GM23338 (cell line): ENCODE results near the gene HTATSF1. TPM values are rescaled to one million over a fixed set of nuclear protein-coding genes. Genes with fewer than 3 reads are reported as not detected.

ENCODE experiments used
- ATAC-seq: fragments of 200-7000 bp; cut with Tn5 transposase; 3 replicates; pipeline ENCODE4 v1.9.1; 2020
- DNase-seq: peaks from one replicate; pipeline ENCODE4 v3.0.0-alpha.2; 2015; ENCODE audit warnings: low spot score
- H2AFZ ChIP-seq: fragments of 200-600 bp; sonication (generic); 2 replicates; pipeline ENCODE4 v1.8.0; 2016; ENCODE audit warnings: antibody characterized with exemption, mild to moderate bottlenecking, moderate library complexity
- H3F3A ChIP-seq: fragments of 200-600 bp; sonication (generic); replicated peaks from 2 replicates; pipeline ENCODE4 v1.8.0; 2017; ENCODE audit warnings: antibody characterized with exemption, mixed run types, low read depth
- H3K27ac ChIP-seq: fragments of 200-600 bp; sonication (generic); 2 replicates; pipeline ENCODE4 v1.6.1; 2016; ENCODE audit warnings: low read depth
- H3K27me3 ChIP-seq: fragments of 200-600 bp; sonication (generic); 2 replicates; pipeline ENCODE4 v1.8.0; 2016; ENCODE audit warnings: mild to moderate bottlenecking, mixed run types, moderate library complexity; ENCODE audit not compliant: insufficient read depth
- H3K36me3 ChIP-seq: fragments of 200-600 bp; sonication (generic); 2 replicates; pipeline ENCODE4 v1.8.0; 2016; ENCODE audit warnings: mild to moderate bottlenecking; ENCODE audit not compliant: insufficient read depth
- H3K4me1 ChIP-seq: fragments of 200-600 bp; sonication (generic); 2 replicates; pipeline ENCODE4 v1.8.0; 2016; ENCODE audit warnings: mild to moderate bottlenecking, moderate library complexity; ENCODE audit not compliant: insufficient read depth
- H3K4me2 ChIP-seq: fragments of 200-600 bp; sonication (generic); 2 replicates; pipeline ENCODE4 v1.7.1; 2017; ENCODE audit warnings: mixed run types
- H3K4me3 ChIP-seq: fragments of 200-600 bp; sonication (generic); 2 replicates; pipeline ENCODE4 v1.6.1; 2016; ENCODE audit warnings: mixed run types
- H3K79me2 ChIP-seq: fragments of 200-600 bp; sonication (generic); replicated peaks from 2 replicates; pipeline ENCODE4 v1.8.0; 2017; ENCODE audit warnings: mild to moderate bottlenecking; ENCODE audit not compliant: insufficient read depth
- H3K9me2 ChIP-seq: fragments of 200-600 bp; sonication (generic); 2 replicates; pipeline ENCODE4 v1.8.0; 2017; ENCODE audit not compliant: insufficient read depth
- H4K20me1 ChIP-seq: fragments of 200-600 bp; sonication (generic); replicated peaks from 2 replicates; pipeline ENCODE4 v1.8.0; 2017; ENCODE audit warnings: mild to moderate bottlenecking; ENCODE audit not compliant: insufficient read depth
- H3K27ac Mint-ChIP-seq: 2 replicates; pipeline ENCODE4 v1.8.0; 2020; ENCODE audit warnings: inconsistent platforms, mild to moderate bottlenecking, moderate library complexity, mixed read lengths
- H3K27me3 Mint-ChIP-seq: 3 replicates; pipeline ENCODE4 v1.8.0; 2022; ENCODE audit warnings: low read depth, mild to moderate bottlenecking, moderate library complexity, mixed read lengths, inconsistent platforms; ENCODE audit not compliant: insufficient read depth, poor library complexity
- H3K36me3 Mint-ChIP-seq: 3 replicates; pipeline ENCODE4 v1.8.0; 2021; ENCODE audit warnings: low read depth, mild to moderate bottlenecking, inconsistent platforms, moderate library complexity, mixed read lengths
- H3K4me1 Mint-ChIP-seq: 3 replicates; pipeline ENCODE4 v1.8.0; 2020; ENCODE audit warnings: mild to moderate bottlenecking, inconsistent platforms, mixed read lengths
- H3K4me3 Mint-ChIP-seq: 3 replicates; pipeline ENCODE4 v1.8.0; 2021; ENCODE audit warnings: moderate library complexity, mild to moderate bottlenecking, inconsistent platforms, mixed read lengths
- H3K9me3 Mint-ChIP-seq: 3 replicates; pipeline ENCODE4 v1.8.0; 2020; ENCODE audit warnings: moderate library complexity, mild to moderate bottlenecking, inconsistent platforms, mixed read lengths
- CREB1 ChIP-seq: fragments of 250-450 bp; sonication (Bioruptor Pico); IDR thresholded peaks from 2 replicates; pipeline ENCODE4 v1.5.0; 2020; ENCODE audit warnings: low read depth, mild to moderate bottlenecking, moderate library complexity
- CTCF ChIP-seq, 2 experiments: fragments of 200-600 bp in 1 of 2; sonication (generic) in 1 of 2; conservative IDR thresholded peaks; 2 replicates each; pipeline versions ENCODE4 v1.5.1 to v1.6.1; 2016 to 2017; ENCODE audit warnings: antibody characterized with exemption in 2 of 2, low read depth in 2 of 2, mild to moderate bottlenecking in 2 of 2, moderate library complexity in 1 of 2
- ETS1 ChIP-seq: IDR thresholded peaks from 2 replicates; pipeline ENCODE4 v1.6.1; 2016; ENCODE audit warnings: antibody characterized with exemption
- EZH2 ChIP-seq: fragments of 200-600 bp; sonication (generic); IDR thresholded peaks from one replicate; pipeline ENCODE4 v1.8.0; 2017; ENCODE audit warnings: antibody characterized with exemption, mild to moderate bottlenecking, low read depth; ENCODE audit not compliant: unreplicated experiment
- EZH2phosphoT487 ChIP-seq: fragments of 200-600 bp; sonication (generic); IDR thresholded peaks from one replicate; pipeline ENCODE4 v1.8.1; 2018; ENCODE audit warnings: antibody characterized with exemption; ENCODE audit not compliant: unreplicated experiment
- JUNB ChIP-seq: IDR thresholded peaks from one replicate; pipeline ENCODE4 v1.6.1; 2016; ENCODE audit warnings: antibody characterized with exemption; ENCODE audit not compliant: unreplicated experiment
- NANOG ChIP-seq: IDR thresholded peaks from 2 replicates; pipeline ENCODE4 v1.6.1; 2016; ENCODE audit warnings: antibody characterized with exemption, borderline replicate concordance
- POLR2AphosphoS5 ChIP-seq: IDR thresholded peaks from 2 replicates; pipeline ENCODE4 v1.6.1; 2016; ENCODE audit warnings: antibody characterized with exemption, low read depth
- REST ChIP-seq: IDR thresholded peaks from one replicate; pipeline ENCODE4 v1.6.1; 2018; ENCODE audit warnings: antibody characterized with exemption; ENCODE audit not compliant: unreplicated experiment
- STAT1 ChIP-seq: IDR thresholded peaks from one replicate; pipeline ENCODE4 v1.6.1; 2016; ENCODE audit warnings: antibody characterized with exemption; ENCODE audit not compliant: unreplicated experiment
- ZNF114 ChIP-seq: fragments of 250-450 bp; sonication (Bioruptor Pico); IDR thresholded peaks from 2 replicates; pipeline ENCODE4 v1.5.0; 2020; ENCODE audit warnings: mild to moderate bottlenecking, moderate library complexity
- ZNF331 ChIP-seq: fragments of 250-450 bp; sonication (Bioruptor Pico); IDR thresholded peaks from 2 replicates; pipeline ENCODE4 v1.5.0; 2020; ENCODE audit warnings: low read depth, mild to moderate bottlenecking, moderate library complexity
- ZNF462 ChIP-seq: fragments of 250-450 bp; sonication (Bioruptor Pico); IDR thresholded peaks from 2 replicates; pipeline ENCODE4 v1.5.0; 2020; ENCODE audit warnings: mild to moderate bottlenecking, moderate library complexity
- polyA plus RNA-seq: library from polyadenylated mRNA; unstranded; fragments of >200 nt; fragmentation: Nextera tagmentation; extraction: Ambion mirVana; gene quantifications from 2 replicates; pipeline ENCODE4 v1.2.1, GENCODE V29; 2016
- total RNA-seq: library from RNA; depleted of rRNA; stranded (reverse); fragments of >200 nt; shearing (Covaris generic); gene quantifications from 2 replicates; pipeline ENCODE4 v1.2.3, GENCODE V29; 2014

The HTATSF1 gene
- total and polyA plus RNA-seq, 2 experiments from 2014 or later: 85.5 to 86.8 TPM

- no peaks in the 10 kb centered on the region for H3K4me1 Mint-ChIP-seq
- H3K27me3 ChIP-seq: no peaks in the 10 kb centered on the region
- no peaks in the 10 kb centered on the region for H3K9me3 Mint-ChIP-seq
- H2AFZ ChIP-seq: no peak overlapping the region
- no peak overlapping the region for H3K4me3 Mint-ChIP-seq
- no peaks in the 10 kb centered on the region for H3K4me1 ChIP-seq
- H3K79me2 ChIP-seq: no peaks in the 10 kb centered on the region
- no peak overlapping the region for H3K4me3 ChIP-seq
- no peak overlapping the region for H3K4me2 ChIP-seq
- H3K27ac ChIP-seq: no peak overlapping the region
- no peaks in the 10 kb centered on the region for H3K36me3 ChIP-seq
- no peak for TF ChIP-seq STAT1
- no peak for TF ChIP-seq EZH2phosphoT487
- TF ChIP-seq JUNB: no peak
- TF ChIP-seq REST: no peak
- TF ChIP-seq CTCF (conservative IDR thresholded peaks at IDR 0.05; ENCODE audit: low read depth in 2 of 2): no peak
- TF ChIP-seq EZH2: no peak
- TF ChIP-seq POLR2AphosphoS5: no peak
- TF ChIP-seq ZNF331: no peak
- TF ChIP-seq NANOG: no peak
- no peak for TF ChIP-seq CREB1 (CRISPR knock-in tag)
- no peak for TF ChIP-seq ETS1
- TF ChIP-seq ZNF114 (CRISPR knock-in tag): no peak
- TF ChIP-seq ZNF462 (CRISPR knock-in tag): no peak
- no peaks in the 10 kb centered on the region for H3F3A ChIP-seq
- no peak overlapping the region for H3K27ac Mint-ChIP-seq
- no peaks in the 10 kb centered on the region for H3K9me2 ChIP-seq
- no peaks in the 10 kb centered on the region for H4K20me1 ChIP-seq
- no peaks in the 10 kb centered on the region for H3K36me3 Mint-ChIP-seq
- peaks cover 4% of the 10 kb centered on the region for H3K27me3 Mint-ChIP-seq
- no peak for ATAC-seq
- no peak for DNase-seq
Observed at GRCh38 chrX:136476501-136476900, 20.9 kb upstream of the HTATSF1 start.
